PC-3 (cell line): ENCODE measurements around the gene FOXD2. TPM values are rescaled to one million over a fixed set of nuclear protein-coding genes. Genes with fewer than 3 reads are reported as not detected.

Experiments
- ATAC-seq: fragments of 200-7000 bp; cut with Tn5 transposase; 2 replicates; pipeline ENCODE4 v1.9.1; 2020; ENCODE audit warnings: mild to moderate bottlenecking, moderate library complexity
- BruUV-seq: library from RNA; stranded (reverse); fragments of 400-500 nt; replicated peaks from 2 replicates; lab custom pipeline; 2021; lab: Mats Ljungman, UMichigan
- CTCF ChIA-PET: fragments of 300-600 bp; sonication (Branson Sonifier 250); formaldehyde crosslinking; loops from one replicate; lab custom pipeline; 2022; ENCODE audit warnings: antibody characterized with exemption; lab: Charles Lee
- POLR2A ChIA-PET: fragments of 300-600 bp; sonication (Branson Sonifier 250); formaldehyde crosslinking; loops from one replicate; lab custom pipeline; 2022; ENCODE audit warnings: antibody characterized with exemption; ENCODE audit not compliant: unreplicated experiment; lab: Charles Lee
- DNase-seq: peaks from one replicate; pipeline ENCODE4 v3.0.0-alpha.2; 2015
- H2AFZ ChIP-seq: fragments of 300-600 bp; sonication (generic); 2 replicates; pipeline ENCODE4 v1.6.0; 2016; ENCODE audit warnings: antibody characterized with exemption, low read length
- H3F3A ChIP-seq: fragments of 300-600 bp; sonication (generic); one replicate; pipeline ENCODE4 v1.6.0; 2017; ENCODE audit warnings: antibody characterized with exemption, low read length, control low read depth, mild to moderate bottlenecking; ENCODE audit not compliant: unreplicated experiment
- H3K27ac ChIP-seq: fragments of 300-600 bp; sonication (generic); 2 replicates; pipeline ENCODE4 v1.5.1; 2016; ENCODE audit warnings: mild to moderate bottlenecking, low read length
- H3K27me3 ChIP-seq: fragments of 300-600 bp; sonication (generic); 2 replicates; pipeline ENCODE4 v1.6.1; 2016; ENCODE audit warnings: low read length, mixed read lengths
- H3K36me3 ChIP-seq: fragments of 300-600 bp; sonication (generic); 2 replicates; pipeline ENCODE4 v1.6.1; 2016; ENCODE audit warnings: low read depth, mixed run types, low read length, mixed read lengths
- H3K4me1 ChIP-seq: fragments of 300-600 bp; sonication (generic); 2 replicates; pipeline ENCODE4 v1.5.1; 2016; ENCODE audit warnings: low read length; ENCODE audit not compliant: insufficient read depth
- H3K4me2 ChIP-seq: fragments of 300-600 bp; sonication (generic); 2 replicates; pipeline ENCODE4 v1.6.0; 2016; ENCODE audit warnings: low read length
- H3K4me3 ChIP-seq: fragments of 300-600 bp; sonication (generic); 2 replicates; pipeline ENCODE4 v1.5.1; 2016; ENCODE audit warnings: mild to moderate bottlenecking, low read length, mixed read lengths
- H3K79me2 ChIP-seq: fragments of 300-600 bp; sonication (generic); 2 replicates; pipeline ENCODE4 v1.6.1; 2017; ENCODE audit warnings: low read length, mixed read lengths
- H3K9ac ChIP-seq: fragments of 300-600 bp; sonication (generic); 2 replicates; pipeline ENCODE4 v1.6.0; 2016; ENCODE audit warnings: mild to moderate bottlenecking, low read length
- H3K9me2 ChIP-seq: fragments of 300-600 bp; sonication (generic); replicated peaks from 2 replicates; pipeline ENCODE4 v1.6.1; 2016; ENCODE audit warnings: mixed run types, low read length, mixed read lengths
- H3K9me3 ChIP-seq: fragments of 300-600 bp; sonication (generic); 2 replicates; pipeline ENCODE4 v1.6.1; 2016; ENCODE audit warnings: low read length, mixed read lengths
- H4K20me1 ChIP-seq: fragments of 300-600 bp; sonication (generic); 2 replicates; pipeline ENCODE4 v1.6.1; 2016; ENCODE audit warnings: low read length, mixed read lengths
- EZH2 ChIP-seq: fragments of 300-600 bp; sonication (generic); IDR thresholded peaks from one replicate; pipeline ENCODE4 v1.6.1; 2017; ENCODE audit warnings: antibody characterized with exemption, mild to moderate bottlenecking, low read length; ENCODE audit not compliant: unreplicated experiment
- EZH2phosphoT487 ChIP-seq: fragments of 300-600 bp; sonication (generic); IDR thresholded peaks from 2 replicates; pipeline ENCODE4 v1.6.1; 2018; ENCODE audit warnings: mild to moderate bottlenecking, antibody characterized with exemption, low read length, borderline replicate concordance
- intact Hi-C: fragments of 100-400 bp; cut with micrococcal nuclease; formaldehyde crosslinking; loops from 2 replicates; pipeline ENCODE4 v1.9.0; 2023
- total RNA-seq: library from RNA; depleted of rRNA; stranded (reverse); fragments of >200 nt; gene quantifications from 2 replicates; pipeline ENCODE4 v1.2.3, GENCODE V29; 2014
- TF ChIP-seq, protein P1 (sequence below): fragments of 300-600 bp; sonication (generic); conservative IDR thresholded peaks from 2 replicates; pipeline ENCODE4 v1.5.1; 2017; ENCODE audit warnings: antibody characterized with exemption, low read depth, mild to moderate bottlenecking, low read length

Gene FOXD2
- total RNA-seq, 1 experiment from 2014 or later = 0.80 TPM

DNA sequence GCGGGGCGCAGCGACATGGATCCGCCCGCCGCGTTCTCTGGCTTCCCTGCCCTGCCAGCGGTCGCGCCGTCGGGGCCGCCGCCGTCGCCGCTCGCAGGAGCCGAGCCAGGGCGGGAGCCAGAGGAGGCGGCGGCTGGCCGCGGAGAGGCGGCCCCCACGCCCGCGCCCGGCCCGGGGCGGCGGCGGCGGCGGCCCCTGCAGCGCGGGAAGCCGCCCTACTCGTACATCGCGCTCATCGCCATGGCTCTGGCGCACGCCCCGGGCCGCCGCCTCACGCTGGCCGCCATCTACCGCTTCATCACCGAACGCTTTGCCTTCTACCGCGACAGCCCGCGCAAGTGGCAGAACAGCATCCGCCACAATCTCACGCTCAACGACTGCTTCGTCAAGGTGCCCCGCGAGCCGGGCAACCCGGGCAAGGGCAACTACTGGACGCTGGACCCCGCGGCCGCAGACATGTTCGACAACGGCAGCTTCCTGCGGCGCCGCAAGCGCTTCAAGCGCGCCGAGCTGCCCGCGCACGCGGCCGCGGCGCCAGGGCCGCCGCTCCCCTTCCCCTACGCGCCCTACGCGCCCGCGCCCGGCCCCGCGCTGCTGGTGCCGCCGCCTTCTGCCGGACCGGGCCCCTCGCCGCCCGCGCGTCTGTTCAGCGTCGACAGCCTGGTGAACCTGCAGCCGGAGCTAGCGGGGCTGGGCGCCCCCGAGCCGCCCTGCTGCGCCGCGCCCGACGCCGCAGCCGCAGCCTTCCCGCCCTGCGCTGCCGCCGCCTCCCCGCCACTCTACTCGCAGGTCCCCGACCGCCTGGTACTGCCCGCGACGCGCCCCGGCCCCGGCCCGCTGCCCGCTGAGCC, 21.3 kb upstream of the FOXD2 start:
- Histone ChIP-seq H4K20me1 (no peaks in the 10 kb centered on the region), H3K4me2 (no peak overlapping the region), H2AFZ (no peak overlapping the region), H3K9ac (no peak overlapping the region), H3K4me1 (no peaks in the 10 kb centered on the region), H3K36me3 (no peaks in the 10 kb centered on the region), H3K27me3 (no peaks in the 10 kb centered on the region), H3K9me2 (no peaks in the 10 kb centered on the region), H3K79me2 (no peaks in the 10 kb centered on the region), H3K9me3 (no peaks in the 10 kb centered on the region), H3K27ac (no peak overlapping the region), H3F3A (no peaks in the 10 kb centered on the region), H3K4me3 (no peak overlapping the region)
- TF ChIP-seq EZH2 (no peak), EZH2phosphoT487 (no peak)
- TF ChIP-seq, protein P1, sequence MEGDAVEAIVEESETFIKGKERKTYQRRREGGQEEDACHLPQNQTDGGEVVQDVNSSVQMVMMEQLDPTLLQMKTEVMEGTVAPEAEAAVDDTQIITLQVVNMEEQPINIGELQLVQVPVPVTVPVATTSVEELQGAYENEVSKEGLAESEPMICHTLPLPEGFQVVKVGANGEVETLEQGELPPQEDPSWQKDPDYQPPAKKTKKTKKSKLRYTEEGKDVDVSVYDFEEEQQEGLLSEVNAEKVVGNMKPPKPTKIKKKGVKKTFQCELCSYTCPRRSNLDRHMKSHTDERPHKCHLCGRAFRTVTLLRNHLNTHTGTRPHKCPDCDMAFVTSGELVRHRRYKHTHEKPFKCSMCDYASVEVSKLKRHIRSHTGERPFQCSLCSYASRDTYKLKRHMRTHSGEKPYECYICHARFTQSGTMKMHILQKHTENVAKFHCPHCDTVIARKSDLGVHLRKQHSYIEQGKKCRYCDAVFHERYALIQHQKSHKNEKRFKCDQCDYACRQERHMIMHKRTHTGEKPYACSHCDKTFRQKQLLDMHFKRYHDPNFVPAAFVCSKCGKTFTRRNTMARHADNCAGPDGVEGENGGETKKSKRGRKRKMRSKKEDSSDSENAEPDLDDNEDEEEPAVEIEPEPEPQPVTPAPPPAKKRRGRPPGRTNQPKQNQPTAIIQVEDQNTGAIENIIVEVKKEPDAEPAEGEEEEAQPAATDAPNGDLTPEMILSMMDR = no peak
- POLR2A ChIA-PET = no interaction called here
- intact Hi-C loops = no loop called here
- DNase-seq (no peak), ATAC-seq (no peak)
- CTCF ChIA-PET = no interaction called here
- BruUV-seq = no TSS peak

DNA sequence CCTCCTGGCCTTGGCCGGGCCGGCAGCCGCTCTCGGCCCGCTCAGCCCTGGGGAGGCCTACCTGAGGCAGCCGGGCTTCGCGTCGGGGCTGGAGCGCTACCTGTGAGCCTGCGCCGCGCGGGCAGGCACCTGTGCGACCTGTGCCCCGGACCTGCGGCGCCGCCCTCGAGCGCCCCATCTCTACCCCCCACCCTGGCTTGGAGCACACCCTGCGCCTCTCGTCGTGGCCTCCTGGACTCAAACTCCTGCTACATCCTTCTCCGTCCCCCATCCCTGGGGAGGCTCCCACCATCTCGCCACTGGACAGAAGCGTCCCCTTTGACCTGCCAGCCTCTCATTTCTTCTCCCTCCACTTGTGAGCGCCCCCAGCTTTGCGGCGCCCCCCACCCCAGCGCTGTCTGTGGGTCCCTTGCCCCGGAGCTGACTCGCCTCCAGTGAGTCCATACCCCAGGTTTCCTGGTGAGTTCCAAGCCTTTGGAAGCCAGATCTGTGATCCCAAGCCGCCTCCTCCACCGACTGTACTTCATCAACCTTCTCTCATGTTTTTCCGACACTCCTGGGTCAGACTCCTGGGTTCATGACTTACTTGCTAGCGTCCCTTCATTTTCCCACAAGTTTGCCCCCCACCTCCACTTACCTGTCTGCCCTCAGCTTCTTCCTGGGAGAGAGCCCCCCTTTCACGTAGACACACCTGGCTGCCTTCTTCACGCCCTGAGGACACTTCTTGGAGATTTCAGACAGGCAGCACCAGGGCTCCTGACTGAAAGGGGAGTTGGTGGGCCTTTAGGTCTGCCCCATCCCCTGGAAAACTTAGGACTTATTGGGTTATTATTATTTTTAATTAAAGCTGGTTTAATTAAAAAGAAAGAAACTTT, 20.4 kb upstream of the FOXD2 start:
- Histone ChIP-seq H4K20me1 (no peaks in the 10 kb centered on the region), H3K9me2 (no peaks in the 10 kb centered on the region), H3K4me3 (no peak overlapping the region), H3K4me1 (no peaks in the 10 kb centered on the region), H3K9me3 (no peaks in the 10 kb centered on the region), H3K27me3 (no peaks in the 10 kb centered on the region), H3F3A (no peaks in the 10 kb centered on the region), H3K79me2 (no peaks in the 10 kb centered on the region), H3K9ac (no peak overlapping the region), H3K27ac (no peak overlapping the region), H3K36me3 (no peaks in the 10 kb centered on the region), H3K4me2 (no peak overlapping the region), H2AFZ (no peak overlapping the region)
- BruUV-seq = no TSS peak
- ATAC-seq (no peak), DNase-seq (no peak)
- ChIA-PET CTCF (no interaction called here), POLR2A (no interaction called here)
- intact Hi-C loops = no loop called here
- TF ChIP-seq EZH2 (no peak), EZH2phosphoT487 (no peak)
- TF ChIP-seq, protein P1 = no peak
